Central memory CD4-positive, alpha-beta T cell (primary cell): ENCODE data around the gene CDK14.

Source experiments
- DNase-seq: peaks from one replicate; pipeline ENCODE4 v3.0.0; 2022

The CDK14 gene

GRCh38 chr7:90818341-90818740 is 222.2 kb downstream of the CDK14 start:
- DNase-seq: no peak

GRCh38 chr7:90821961-90822620 is 226.0 kb downstream of the CDK14 start:
- DNase-seq: no peak

- no peak for DNase-seq
These were observed 228.5 kb downstream of the CDK14 start for GRCh38 chr7:90824386-90825307.

- DNase-seq: no peak
These were observed 229.7 kb downstream of the CDK14 start for GRCh38 chr7:90825779-90826178.

GRCh38 chr7:90828601-90829000 is 232.5 kb downstream of the CDK14 start:
- no peak for DNase-seq

GRCh38 chr7:90830308-90830707 is 234.2 kb downstream of the CDK14 start:
- no peak for DNase-seq

- no peak for DNase-seq
These were observed 236.6 kb downstream of the CDK14 start for GRCh38 chr7:90832726-90833125.

- DNase-seq: no peak
These were observed 237.3 kb downstream of the CDK14 start for GRCh38 chr7:90833443-90833842.

GRCh38 chr7:90834771-90835170 is 238.7 kb downstream of the CDK14 start:
- DNase-seq: no peak

- DNase-seq: no peak
These were observed 239.7 kb downstream of the CDK14 start for GRCh38 chr7:90835861-90836260.

GRCh38 chr7:90836937-90837336 is 240.8 kb downstream of the CDK14 start:
- DNase-seq: no peak

GRCh38 chr7:90838799-90839198 is 242.7 kb downstream of the CDK14 start:
- no peak for DNase-seq

GRCh38 chr7:90839316-90839715 is 243.2 kb downstream of the CDK14 start:
- no peak for DNase-seq

- DNase-seq: no peak
These were observed 243.7 kb downstream of the CDK14 start for GRCh38 chr7:90839727-90840291.

GRCh38 chr7:90841759-90842429 is 245.8 kb downstream of the CDK14 start:
- no peak for DNase-seq

- DNase-seq: no peak
These were observed 246.3 kb downstream of the CDK14 start for GRCh38 chr7:90842430-90842788.

GRCh38 chr7:90843472-90843871 is 247.4 kb downstream of the CDK14 start:
- DNase-seq: no peak

GRCh38 chr7:90844421-90844820 is 248.3 kb downstream of the CDK14 start:
- no peak for DNase-seq

- DNase-seq: no peak
These were observed 250.1 kb downstream of the CDK14 start for GRCh38 chr7:90846192-90846591.

- no peak for DNase-seq
These were observed 253.9 kb downstream of the CDK14 start for GRCh38 chr7:90850066-90850465.

- no peak for DNase-seq
These were observed 254.3 kb downstream of the CDK14 start for GRCh38 chr7:90850471-90850870.

- no peak for DNase-seq
These were observed 257.1 kb downstream of the CDK14 start for GRCh38 chr7:90853205-90853604.

GRCh38 chr7:90856351-90857070 is 260.4 kb downstream of the CDK14 start:
- no peak for DNase-seq
